Measurements from ENCODE around the gene ATXN7L3. TPM values are rescaled to one million over a fixed set of nuclear protein-coding genes. Genes with fewer than 3 reads are reported as not detected.

The ATXN7L3 gene
- total RNA-seq, 2 donors from 2014 or later: 65.9 to 77.3 TPM

GRCh38 chr17:44190481-44190880 is 9.2 kb downstream of the ATXN7L3 start:
- H3K4me1 ChIP-seq: peaks cover 20% of the 10 kb centered on the region
- H3K4me3 ChIP-seq: no peak overlapping the region

GRCh38 chr17:44188576-44189403 is 10.9 kb downstream of the ATXN7L3 start:
- DNase-seq: no peak
- TF ChIP-seq CTCF (IDR thresholded peaks at IDR 0.05): no peak
- H3K27me3 ChIP-seq: no peaks in the 10 kb centered on the region
- intact Hi-C loops (cut with DNase I): no loop called here
- H3K27ac ChIP-seq: no peak overlapping the region
- H3K4me1 ChIP-seq: peaks cover 20% of the 10 kb centered on the region
- H3K9ac ChIP-seq (ENCODE audit: low read depth in 2 of 2, low read length in 2 of 2): peak overlapping the region in 1 of 2 donors; percentile 99
- H3K36me3 ChIP-seq: no peaks in the 10 kb centered on the region
- no peaks in the 10 kb centered on the region for H3K9me3 ChIP-seq
- H3K4me3 ChIP-seq: no peak overlapping the region

More at GRCh38 chr17:44190481-44190880, 9.2 kb downstream of the ATXN7L3 start:
- Histone ChIP-seq H3K27me3 (no peaks in the 10 kb centered on the region), H3K36me3 (peaks cover 6% of the 10 kb centered on the region), H3K9me3 (no peaks in the 10 kb centered on the region), H3K27ac (no peak overlapping the region), H3K9ac (ENCODE audit: low read depth in 2 of 2, low read length in 2 of 2) (no peak overlapping the region)
- TF ChIP-seq CTCF (IDR thresholded peaks at IDR 0.05): no peak
- no peak for DNase-seq
- intact Hi-C loops (cut with DNase I): no loop called here

GRCh38 chr17:44187131-44187899 is 12.4 kb downstream of the ATXN7L3 start:
- Histone ChIP-seq H3K27me3 (no peaks in the 10 kb centered on the region), H3K9ac (ENCODE audit: low read depth in 2 of 2, low read length in 2 of 2) (peak overlapping the region; percentile 98 to 99), H3K4me3 (peak overlapping the region; percentile 67), H3K36me3 (no peaks in the 10 kb centered on the region), H3K4me1 (peaks cover 9% of the 10 kb centered on the region), H3K27ac (peak overlapping the region; percentile 80), H3K9me3 (no peaks in the 10 kb centered on the region)
- no peak for DNase-seq
- intact Hi-C loops (cut with DNase I): no loop called here
- TF ChIP-seq CTCF (IDR thresholded peaks at IDR 0.05): no peak

GRCh38 chr17:44186307-44187130 is 13.2 kb downstream of the ATXN7L3 start, which contains the start of gene TMUB2:
TMUB2 (plus strand) TSS chr17:44186972; CDS start chr17:44187709, 737 bp downstream.
- Histone ChIP-seq H3K27ac (peak within 1 kb of the TSS; percentile 80), H3K4me1 (peaks cover 6% of the 10 kb centered on the region), H3K9me3 (no peaks in the 10 kb centered on the region), H3K36me3 (no peaks in the 10 kb centered on the region), H3K27me3 (no peaks in the 10 kb centered on the region), H3K4me3 (peak within 1 kb of the TSS; percentile 67), H3K9ac (ENCODE audit: low read depth in 2 of 2, low read length in 2 of 2) (peak within 1 kb of the TSS; percentile 98 to 99)
- peak; percentile 99 for DNase-seq
- intact Hi-C loops (cut with DNase I): no loop called here
- TF ChIP-seq CTCF (IDR thresholded peaks at IDR 0.05): no peak
